HG02870 (cell line): ENCODE data around the gene ATP9B.
"Not testable (repeated sequence)": the region's sequence is repeated elsewhere in the genome, so short reads cannot be mapped to it uniquely, and the experiment has no call there.

Experiments used
- ATAC-seq: cut with Tn5 transposase; IDR thresholded peaks from one replicate; pipeline ENCODE4 v1.9.1; 2021; ENCODE audit warnings: mild to moderate bottlenecking, moderate library complexity; ENCODE audit not compliant: unreplicated experiment

Gene ATP9B

GRCh38 chr18:79322441-79322840, 253.2 kb downstream of the ATP9B start:
- ATAC-seq, result no peak

- no peak for ATAC-seq
These were observed 254.3 kb downstream of the ATP9B start for GRCh38 chr18:79323471-79323870.

- no peak for ATAC-seq
These were observed 257.4 kb downstream of the ATP9B start for GRCh38 chr18:79326413-79327198.

- no peak for ATAC-seq
These were observed 258.1 kb downstream of the ATP9B start for GRCh38 chr18:79327199-79327721.

GRCh38 chr18:79327915-79328314, 258.7 kb downstream of the ATP9B start:
- not testable (repeated sequence) for ATAC-seq

- ATAC-seq, result no peak
These were observed 259.7 kb downstream of the ATP9B start for GRCh38 chr18:79328887-79329286.

GRCh38 chr18:79329786-79330185, 260.6 kb downstream of the ATP9B start:
- ATAC-seq, result no peak

GRCh38 chr18:79332646-79333045, 263.5 kb downstream of the ATP9B start:
- no peak for ATAC-seq

- no peak for ATAC-seq
These were observed 263.9 kb downstream of the ATP9B start for GRCh38 chr18:79333046-79333445.

GRCh38 chr18:79334496-79335233, 265.5 kb downstream of the ATP9B start:
- ATAC-seq, result no peak

- ATAC-seq, result no peak
These were observed 266.7 kb downstream of the ATP9B start for GRCh38 chr18:79335833-79336360.

- no peak for ATAC-seq
These were observed 267.5 kb downstream of the ATP9B start for GRCh38 chr18:79336556-79337142.

- ATAC-seq, result no peak
These were observed 268.0 kb downstream of the ATP9B start for GRCh38 chr18:79337184-79337583.

GRCh38 chr18:79337620-79338019, 268.4 kb downstream of the ATP9B start:
- ATAC-seq, result no peak

GRCh38 chr18:79339094-79339908, 270.1 kb downstream of the ATP9B start:
- ATAC-seq, result no peak

- ATAC-seq, result no peak
These were observed 274.5 kb downstream of the ATP9B start for GRCh38 chr18:79343567-79344207.

GRCh38 chr18:79344208-79344581, 275.0 kb downstream of the ATP9B start:
- ATAC-seq, result no peak

- ATAC-seq, result no peak
These were observed 276.2 kb downstream of the ATP9B start for GRCh38 chr18:79345366-79345765.

- ATAC-seq, result no peak
These were observed 276.8 kb downstream of the ATP9B start for GRCh38 chr18:79345981-79346380.

GRCh38 chr18:79348066-79348465, 278.9 kb downstream of the ATP9B start:
- no peak for ATAC-seq
